Lower leg skin (tissue), 4 donors: Measurements from ENCODE around the gene TET2. TPM values are rescaled to one million over a fixed set of nuclear protein-coding genes. Genes with fewer than 3 reads are reported as not detected.

Experiments
- DNase-seq, 2 donors: peaks; one replicate each; pipeline ENCODE4 v3.0.0-alpha.2; 2019; ENCODE audit warnings: low spot score in 2 of 2
- H3K4me3 ChIP-seq: fragments of 200-600 bp; sonication (generic); 2 replicates; pipeline ENCODE4 v1.5.1; 2017; ENCODE audit warnings: mild to moderate bottlenecking, low read depth; ENCODE audit not compliant: poor library complexity, severe bottlenecking
- POLR2A ChIP-seq, 2 donors: fragments of 450-650 bp; IDR thresholded peaks; one replicate each; pipeline ENCODE4 v1.6.1; 2016 to 2017; ENCODE audit warnings: antibody characterized with exemption in 2 of 2, mild to moderate bottlenecking in 1 of 2, moderate library complexity in 1 of 2
- WGBS, 2 donors: methylation state at CpG; one replicate each; pipeline ENCODE4 v1.1.5; 2018; 5-methylcytosine and 5-hydroxymethylcytosine counted together
- intact Hi-C: fragments of 100-400 bp; cut with DNase I; formaldehyde crosslinking; loops from one replicate; pipeline ENCODE4 v1.15.0; 2023; ENCODE audit warnings: low total_unique reads
- total RNA-seq, 4 donors: library from RNA; depleted of rRNA; stranded (reverse); fragments of >200 nt; gene quantifications; one replicate each; pipeline ENCODE4 v1.1.0, GENCODE V29; 2016
- TF ChIP-seq, protein P1 (sequence below), 3 donors: fragments of 450-650 bp; IDR thresholded peaks; one replicate each; pipeline ENCODE4 v1.5.1; 2016; ENCODE audit warnings: antibody characterized with exemption in 3 of 3, mild to moderate bottlenecking in 3 of 3, moderate library complexity in 2 of 3

The TET2 gene
- total RNA-seq, 4 donors from 2014 or later = 31.0 to 36.0 (median 32.8) TPM

DNA sequence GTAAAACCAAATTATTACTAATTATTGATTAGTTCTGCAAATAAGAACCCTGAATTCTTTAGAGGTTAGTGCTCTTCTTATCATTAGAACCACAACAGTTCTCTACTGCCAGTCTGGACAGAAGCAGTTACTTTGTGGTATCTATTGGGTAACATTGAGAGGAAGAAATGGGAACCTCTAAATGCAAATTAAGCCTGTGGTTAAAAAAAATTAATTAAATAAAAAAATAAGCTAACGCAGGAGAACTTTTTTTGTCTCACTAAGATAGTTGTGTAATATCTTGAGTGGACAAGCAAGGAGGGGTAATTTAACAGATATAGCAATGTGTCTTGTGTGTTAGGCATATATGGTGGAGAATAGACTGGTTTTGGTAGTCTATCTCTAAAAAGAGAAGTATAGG lies 32.9 kb upstream of the TET2 start:
- intact Hi-C loops = no loop called here
- TF ChIP-seq, protein P1, sequence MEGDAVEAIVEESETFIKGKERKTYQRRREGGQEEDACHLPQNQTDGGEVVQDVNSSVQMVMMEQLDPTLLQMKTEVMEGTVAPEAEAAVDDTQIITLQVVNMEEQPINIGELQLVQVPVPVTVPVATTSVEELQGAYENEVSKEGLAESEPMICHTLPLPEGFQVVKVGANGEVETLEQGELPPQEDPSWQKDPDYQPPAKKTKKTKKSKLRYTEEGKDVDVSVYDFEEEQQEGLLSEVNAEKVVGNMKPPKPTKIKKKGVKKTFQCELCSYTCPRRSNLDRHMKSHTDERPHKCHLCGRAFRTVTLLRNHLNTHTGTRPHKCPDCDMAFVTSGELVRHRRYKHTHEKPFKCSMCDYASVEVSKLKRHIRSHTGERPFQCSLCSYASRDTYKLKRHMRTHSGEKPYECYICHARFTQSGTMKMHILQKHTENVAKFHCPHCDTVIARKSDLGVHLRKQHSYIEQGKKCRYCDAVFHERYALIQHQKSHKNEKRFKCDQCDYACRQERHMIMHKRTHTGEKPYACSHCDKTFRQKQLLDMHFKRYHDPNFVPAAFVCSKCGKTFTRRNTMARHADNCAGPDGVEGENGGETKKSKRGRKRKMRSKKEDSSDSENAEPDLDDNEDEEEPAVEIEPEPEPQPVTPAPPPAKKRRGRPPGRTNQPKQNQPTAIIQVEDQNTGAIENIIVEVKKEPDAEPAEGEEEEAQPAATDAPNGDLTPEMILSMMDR (IDR thresholded peaks at IDR 0.05) = no peak
- no peak for TF ChIP-seq POLR2A (IDR thresholded peaks at IDR 0.05)
- H3K4me3 ChIP-seq = no peak overlapping the region
- WGBS, 2 donors = 29 to 60% methylated on average over 1 of the region's 1 CpG
- DNase-seq = no peak

DNA sequence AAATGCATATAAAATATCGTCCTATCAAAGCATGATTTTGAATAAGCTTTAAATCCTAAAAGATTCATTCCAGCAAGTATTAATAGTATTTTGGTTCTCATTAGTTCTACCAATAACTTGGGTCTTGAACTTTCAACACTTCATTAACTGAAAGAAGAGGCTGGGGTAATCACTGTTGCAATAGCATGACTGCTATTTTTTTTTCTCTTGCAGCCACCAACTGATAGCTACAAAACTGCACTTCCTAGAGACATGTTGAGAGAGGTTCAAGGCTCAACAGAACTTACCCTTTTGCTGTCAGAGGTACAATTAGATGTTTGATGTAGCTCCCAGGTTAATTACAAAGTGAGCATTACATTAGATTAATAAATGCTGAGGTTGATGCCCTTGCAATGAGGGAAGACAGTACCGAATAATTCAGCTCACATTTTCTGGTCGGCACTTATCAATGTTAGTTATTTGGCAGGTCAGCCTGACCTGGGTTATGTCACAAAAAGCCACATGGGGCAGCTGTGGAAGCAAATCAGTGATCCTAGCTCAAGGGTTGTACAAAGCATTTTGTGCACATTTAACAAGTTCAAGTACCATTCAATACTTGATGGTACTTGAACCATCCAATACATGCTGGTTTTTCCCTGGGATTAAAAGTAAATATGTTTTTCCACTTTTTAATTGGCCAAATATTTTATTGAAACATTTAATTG lies 29.9 kb upstream of the TET2 start:
- no peak for DNase-seq
- intact Hi-C loops = no loop called here
- H3K4me3 ChIP-seq = no peak overlapping the region
- 66 to 87% methylated on average over 3 of the region's 3 CpGs for WGBS, 2 donors
- no peak for TF ChIP-seq POLR2A (IDR thresholded peaks at IDR 0.05)
- TF ChIP-seq, protein P1 (IDR thresholded peaks at IDR 0.05) = no peak

DNA sequence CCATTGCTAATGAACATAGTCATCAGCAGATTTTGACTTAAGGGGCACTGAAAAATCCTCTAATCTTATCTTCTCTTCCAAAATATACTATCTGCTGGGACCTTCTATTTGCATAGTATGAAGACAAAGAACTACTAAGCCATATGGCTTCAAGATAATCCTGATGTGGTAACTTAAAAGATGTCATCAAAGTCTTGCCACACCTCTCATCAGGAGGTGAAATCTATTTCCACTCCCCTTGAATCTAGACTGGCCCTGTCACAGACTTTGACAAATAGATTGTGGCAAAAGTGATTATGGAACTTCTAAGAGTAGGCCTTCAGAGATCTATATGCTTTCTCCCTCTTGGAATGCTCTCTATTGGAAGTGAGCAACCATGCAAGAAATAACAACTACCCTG lies 27.3 kb upstream of the TET2 start:
- intact Hi-C loops = no loop called here
- DNase-seq = no peak
- no peak for TF ChIP-seq POLR2A (IDR thresholded peaks at IDR 0.05)
- TF ChIP-seq, protein P1 (IDR thresholded peaks at IDR 0.05) = no peak
- no peak overlapping the region for H3K4me3 ChIP-seq

GRCh38 chr4:105120626-105121025 lies 26.1 kb upstream of the TET2 start:
- H3K4me3 ChIP-seq = no peak overlapping the region
- DNase-seq = no peak
- intact Hi-C loops = no loop called here
- TF ChIP-seq, protein P1 (IDR thresholded peaks at IDR 0.05) = no peak
- no peak for TF ChIP-seq POLR2A (IDR thresholded peaks at IDR 0.05)

GRCh38 chr4:105122350-105122749 lies 24.3 kb upstream of the TET2 start:
- H3K4me3 ChIP-seq = no peak overlapping the region
- TF ChIP-seq POLR2A (IDR thresholded peaks at IDR 0.05) = no peak
- TF ChIP-seq, protein P1 (IDR thresholded peaks at IDR 0.05) = no peak
- no peak for DNase-seq
- WGBS, 2 donors = 52 to 63% methylated on average over 4 of the region's 4 CpGs
- intact Hi-C loops = no loop called here
